Fibroblast of pulmonary artery (primary cell): Measurements from ENCODE around the gene NUDT8.
"Not testable (repeated sequence)": the region's sequence is repeated elsewhere in the genome, so short reads cannot be mapped to it uniquely, and the experiment has no call there.

ENCODE experiments used
- DNase-seq: peaks from one replicate; pipeline ENCODE4 v3.0.0-alpha.2; 2010; ENCODE audit warnings: low read depth
- H3K4me3 ChIP-seq: replicated peaks from 2 replicates; pipeline ENCODE4 v1.5.1; 2011; ENCODE audit warnings: low read depth, mild to moderate bottlenecking, control low read depth, low read length, moderate library complexity
- TF ChIP-seq, protein P1 (sequence below): IDR thresholded peaks from 2 replicates; pipeline ENCODE4 v1.5.1; 2011; ENCODE audit warnings: mild to moderate bottlenecking, control low read depth, low read length, inconsistent platforms; ENCODE audit errors: missing control alignments

NUDT8 gene

DNA sequence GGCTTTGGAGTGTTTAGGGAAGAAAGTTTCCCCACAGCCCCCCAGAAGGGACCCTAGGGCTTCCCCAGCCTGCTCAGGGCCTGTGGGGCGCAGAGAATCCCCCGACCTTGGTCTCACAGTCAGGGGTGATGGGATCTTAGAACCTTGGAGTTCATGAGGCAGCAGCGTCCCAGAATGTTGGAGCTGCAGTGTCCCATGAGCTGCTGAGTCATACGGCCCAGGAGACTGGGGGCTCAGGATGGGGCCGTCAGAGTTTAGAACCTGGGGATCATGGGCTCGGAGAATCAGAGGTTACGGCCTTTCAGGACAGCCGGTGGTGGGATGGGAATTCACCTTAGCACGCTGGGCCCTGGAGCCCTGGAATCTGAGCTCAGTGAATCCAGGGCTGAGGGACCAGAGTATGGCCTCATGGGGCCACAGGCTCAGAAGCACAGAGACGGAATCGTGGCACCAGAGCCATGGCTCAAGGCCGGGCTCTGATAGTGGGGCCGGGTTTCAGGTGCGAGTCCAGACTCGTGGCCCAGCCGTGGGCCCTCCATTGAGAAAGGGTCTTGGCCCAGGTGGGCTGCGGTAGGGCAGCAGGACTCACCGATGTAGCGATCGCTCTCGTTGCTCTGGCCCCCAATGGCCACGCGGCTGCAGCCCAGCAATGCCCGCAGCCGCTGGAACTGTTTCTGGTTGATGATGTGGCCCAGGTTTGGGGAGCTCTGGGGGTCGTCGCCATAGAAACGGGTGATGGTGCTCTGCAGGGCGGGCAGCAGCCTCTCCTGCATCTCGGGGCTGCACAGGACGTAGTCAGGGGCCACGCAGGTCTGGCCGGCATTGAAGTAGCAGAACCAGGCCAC, 35.2 kb upstream of the NUDT8 start:
- no peak overlapping the region for H3K4me3 ChIP-seq
- no peak for DNase-seq
- TF ChIP-seq, protein P1, sequence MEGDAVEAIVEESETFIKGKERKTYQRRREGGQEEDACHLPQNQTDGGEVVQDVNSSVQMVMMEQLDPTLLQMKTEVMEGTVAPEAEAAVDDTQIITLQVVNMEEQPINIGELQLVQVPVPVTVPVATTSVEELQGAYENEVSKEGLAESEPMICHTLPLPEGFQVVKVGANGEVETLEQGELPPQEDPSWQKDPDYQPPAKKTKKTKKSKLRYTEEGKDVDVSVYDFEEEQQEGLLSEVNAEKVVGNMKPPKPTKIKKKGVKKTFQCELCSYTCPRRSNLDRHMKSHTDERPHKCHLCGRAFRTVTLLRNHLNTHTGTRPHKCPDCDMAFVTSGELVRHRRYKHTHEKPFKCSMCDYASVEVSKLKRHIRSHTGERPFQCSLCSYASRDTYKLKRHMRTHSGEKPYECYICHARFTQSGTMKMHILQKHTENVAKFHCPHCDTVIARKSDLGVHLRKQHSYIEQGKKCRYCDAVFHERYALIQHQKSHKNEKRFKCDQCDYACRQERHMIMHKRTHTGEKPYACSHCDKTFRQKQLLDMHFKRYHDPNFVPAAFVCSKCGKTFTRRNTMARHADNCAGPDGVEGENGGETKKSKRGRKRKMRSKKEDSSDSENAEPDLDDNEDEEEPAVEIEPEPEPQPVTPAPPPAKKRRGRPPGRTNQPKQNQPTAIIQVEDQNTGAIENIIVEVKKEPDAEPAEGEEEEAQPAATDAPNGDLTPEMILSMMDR, result no peak

DNA sequence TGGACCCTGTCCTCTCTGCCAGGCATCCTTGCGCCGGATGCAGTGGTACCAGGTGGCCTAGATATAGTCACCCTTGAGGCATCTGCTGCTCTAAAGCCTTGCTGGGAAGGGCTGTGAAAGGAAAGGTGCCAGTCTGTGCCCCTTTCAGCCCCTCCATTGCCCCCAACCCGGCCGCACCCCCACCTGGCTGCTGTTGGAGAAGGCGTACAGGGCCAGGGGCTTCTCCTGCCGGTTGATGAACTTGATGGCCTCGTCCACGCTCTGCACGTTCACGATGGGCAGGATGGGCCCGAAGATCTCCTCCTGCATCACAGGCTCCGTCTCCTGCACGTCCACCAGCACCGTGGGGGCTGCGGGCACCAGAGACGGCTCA, 34.5 kb upstream of the NUDT8 start:
- TF ChIP-seq, protein P1, result no peak
- no peak for DNase-seq
- H3K4me3 ChIP-seq, result no peak overlapping the region

DNA sequence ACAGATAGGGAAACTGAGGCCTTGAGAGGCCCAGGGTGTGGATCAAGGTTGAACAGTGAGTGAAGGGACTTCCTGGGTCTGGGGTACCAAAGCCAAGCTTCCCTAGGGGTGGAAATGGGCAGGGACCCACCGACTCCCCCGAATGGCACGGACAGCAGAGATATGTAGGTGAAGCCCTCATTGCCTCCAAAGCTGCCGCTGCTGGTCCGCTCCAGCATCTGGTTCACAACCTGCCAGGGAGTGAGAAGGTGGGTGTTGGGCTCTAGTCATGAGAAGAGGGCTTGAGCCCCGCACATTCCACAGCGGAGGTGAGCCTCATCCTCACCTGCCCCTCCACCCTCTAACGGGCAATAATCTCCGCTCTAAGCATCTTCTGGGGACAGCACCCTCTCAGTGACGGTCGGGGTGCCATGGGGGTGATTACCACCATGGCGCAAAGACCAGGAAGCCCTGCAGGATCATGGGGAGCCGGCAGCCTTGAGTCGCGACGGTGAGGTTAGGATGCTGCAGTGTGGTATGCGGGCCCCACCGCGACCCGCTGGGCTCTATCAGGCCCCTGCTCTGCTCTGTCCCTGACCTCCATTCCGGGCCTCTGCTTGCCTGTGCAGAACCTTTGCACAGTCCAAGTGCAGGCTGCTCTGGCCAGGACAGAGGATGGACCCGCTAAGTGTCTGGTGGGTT, 33.9 kb upstream of the NUDT8 start:
- no peak overlapping the region for H3K4me3 ChIP-seq
- TF ChIP-seq, protein P1, result no peak
- no peak for DNase-seq

DNA sequence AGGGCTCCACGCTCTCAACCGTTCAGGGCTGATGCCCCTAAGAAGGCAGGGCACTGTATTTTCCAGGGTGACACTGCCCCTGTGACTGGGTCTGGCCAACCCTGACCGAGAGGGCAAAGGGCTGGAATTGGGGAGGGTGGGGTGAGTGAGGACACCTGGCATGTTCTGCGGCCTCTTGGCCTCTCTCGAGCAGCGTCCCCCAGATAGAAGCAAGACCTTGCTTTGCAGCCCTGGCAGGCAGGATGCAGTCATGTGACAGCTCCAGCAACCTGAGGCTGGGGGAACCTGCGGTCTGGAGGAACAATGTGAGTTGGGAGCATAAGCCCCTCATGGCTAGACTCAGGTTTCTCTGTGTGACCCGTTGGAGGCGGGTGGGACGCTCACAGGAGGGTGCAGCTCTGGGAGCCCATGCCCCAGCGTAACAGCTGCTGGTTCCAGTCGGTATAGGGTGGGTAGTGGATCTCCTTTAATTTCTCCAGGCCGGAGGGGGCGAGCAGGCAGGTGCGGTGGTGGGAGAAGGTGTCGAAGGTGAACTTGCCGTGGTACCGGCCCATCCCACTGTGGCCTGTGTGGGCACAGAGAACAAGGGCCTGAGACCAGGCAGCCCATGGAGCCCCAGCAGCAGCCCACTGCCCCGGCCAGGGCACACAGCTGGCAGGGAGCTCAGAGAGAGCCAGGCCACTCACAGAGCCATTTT, 33.2 kb upstream of the NUDT8 start:
- no peak for DNase-seq
- TF ChIP-seq, protein P1, result no peak
- H3K4me3 ChIP-seq, result no peak overlapping the region

DNA sequence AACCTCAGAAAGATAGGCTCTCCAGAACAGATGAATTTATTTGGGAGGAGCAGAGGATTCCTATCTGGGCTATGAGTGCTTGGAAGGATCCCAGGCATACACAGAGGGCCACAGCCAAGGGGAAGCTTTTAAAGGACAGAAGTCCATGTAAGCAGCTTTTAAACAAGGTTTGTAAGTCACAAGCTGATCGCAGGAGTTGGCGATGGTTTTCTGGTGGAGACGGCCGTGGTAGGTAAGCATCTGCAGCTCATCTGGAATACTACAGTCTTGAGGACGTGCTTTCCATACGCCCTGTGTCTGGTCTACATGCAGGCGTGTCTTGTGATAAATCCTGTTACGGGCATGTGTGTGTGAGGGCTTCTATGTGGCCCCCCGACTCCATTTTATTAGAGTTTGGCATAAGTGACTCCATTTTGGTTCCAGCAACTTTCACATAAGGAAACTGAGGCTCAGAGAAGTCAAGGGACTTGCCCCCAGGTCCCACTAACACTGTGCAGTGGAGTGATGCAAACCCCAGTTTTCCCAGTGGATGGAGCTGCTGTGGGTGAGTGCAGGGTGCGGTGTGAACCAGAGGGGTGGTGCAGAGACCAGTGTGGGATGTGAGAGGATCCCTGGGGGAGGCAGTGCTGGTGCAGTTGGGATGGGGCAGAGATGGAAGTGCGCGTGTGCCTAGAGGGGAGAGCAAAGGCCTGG, 32.6 kb upstream of the NUDT8 start:
- TF ChIP-seq, protein P1, result no peak
- no peak for DNase-seq
- no peak overlapping the region for H3K4me3 ChIP-seq

DNA sequence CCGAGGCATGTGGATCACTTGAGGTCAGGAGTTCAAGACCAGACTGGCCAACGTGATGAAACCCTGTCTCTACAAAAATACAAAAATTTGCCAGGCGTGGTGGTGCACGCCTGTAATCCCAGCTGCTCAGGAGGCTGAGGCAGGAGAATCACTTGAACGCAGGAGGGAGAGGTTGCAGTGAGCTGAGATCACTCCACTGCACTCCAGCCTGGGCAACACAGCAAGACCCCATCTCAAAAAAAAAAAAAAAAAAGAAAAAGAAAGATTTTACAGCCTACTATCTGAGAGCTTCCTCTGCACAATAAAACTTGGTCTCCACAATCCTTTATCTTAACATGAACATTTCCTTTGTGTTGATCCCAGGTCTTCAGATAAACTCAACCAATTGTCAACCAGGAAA, 31.0 kb upstream of the NUDT8 start:
- H3K4me3 ChIP-seq, DNase-seq: not testable (repeated sequence)

DNA sequence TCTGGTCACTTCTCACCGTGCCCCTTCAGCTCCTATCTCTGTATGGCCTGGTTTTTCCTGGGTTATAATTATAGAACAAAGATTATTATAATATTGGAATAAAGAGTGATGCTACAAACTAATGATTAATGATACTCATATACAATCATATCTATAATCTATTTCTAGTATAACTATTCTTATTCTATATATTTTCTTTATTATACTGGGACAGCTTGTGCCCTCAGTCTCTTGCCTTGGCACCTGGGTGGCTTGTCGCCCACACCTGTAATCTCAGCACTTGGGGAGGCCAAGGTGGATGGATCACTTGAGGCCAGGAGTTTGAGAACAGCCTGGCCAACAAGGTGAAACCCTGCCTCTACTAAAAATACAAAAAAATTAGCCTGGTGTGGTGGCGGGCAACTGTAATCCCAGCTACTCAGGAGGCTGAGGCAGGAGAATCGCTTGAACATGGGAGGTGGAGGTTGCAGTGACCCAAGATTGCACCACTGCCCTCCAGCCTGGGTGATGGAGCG, 30.0 kb upstream of the NUDT8 start:
- not testable (repeated sequence) for DNase-seq, H3K4me3 ChIP-seq
